Stimulated activated naive CD8-positive, alpha-beta T cell treated with anti-CD3 and anti-CD28 coated beads, Interleukin-15, amount 100 ng/mL, for 72 hours (primary cell): Measurements from ENCODE around the gene SMYD2.
A peak's percentile ranks its signal among the peaks of the same experiment; 100 is the strongest.

ENCODE experiments used
- ATAC-seq: fragments of 150-1000 bp; cut with Tn5 transposase; 2 replicates; pipeline ENCODE4 v1.10.0; 2021; ENCODE audit warnings: mild to moderate bottlenecking, moderate library complexity
- DNase-seq, 2 donors: peaks; one replicate each; pipeline ENCODE4 v3.0.0; 2021 to 2022
- H3K27ac Mint-ChIP-seq, 2 donors: one replicate each; pipeline ENCODE4 v1.8.0; 2022; ENCODE audit warnings: mild to moderate bottlenecking in 2 of 2, mixed read lengths in 2 of 2, moderate library complexity in 2 of 2
- H3K27me3 Mint-ChIP-seq: one replicate; pipeline ENCODE4 v1.8.0; 2022; ENCODE audit warnings: mixed read lengths
- H3K4me1 Mint-ChIP-seq: one replicate; pipeline ENCODE4 v1.8.0; 2022; ENCODE audit warnings: mild to moderate bottlenecking, mixed read lengths
- H3K4me3 Mint-ChIP-seq, 2 donors: one replicate each; pipeline ENCODE4 v1.8.0; 2022; ENCODE audit warnings: mild to moderate bottlenecking in 2 of 2, mixed read lengths in 2 of 2, moderate library complexity in 1 of 2
- H3K9me3 Mint-ChIP-seq, 2 donors: one replicate each; pipeline ENCODE4 v1.8.0; 2022; ENCODE audit warnings: mixed read lengths in 2 of 2

The SMYD2 gene

GRCh38 chr1:214282630-214283242, 1.8 kb downstream of the SMYD2 start:
- ATAC-seq (no peak), DNase-seq (peak in 1 of 2 donors; percentile 5)
- peak overlapping the region; percentile 1 to 58 for H3K27ac Mint-ChIP-seq
- H3K27me3 Mint-ChIP-seq = no peaks in the 10 kb centered on the region
- peak overlapping the region; percentile 86 to 93 for H3K4me3 Mint-ChIP-seq
- no peaks in the 10 kb centered on the region for H3K9me3 Mint-ChIP-seq
- peaks cover 46% of the 10 kb centered on the region for H3K4me1 Mint-ChIP-seq

DNA sequence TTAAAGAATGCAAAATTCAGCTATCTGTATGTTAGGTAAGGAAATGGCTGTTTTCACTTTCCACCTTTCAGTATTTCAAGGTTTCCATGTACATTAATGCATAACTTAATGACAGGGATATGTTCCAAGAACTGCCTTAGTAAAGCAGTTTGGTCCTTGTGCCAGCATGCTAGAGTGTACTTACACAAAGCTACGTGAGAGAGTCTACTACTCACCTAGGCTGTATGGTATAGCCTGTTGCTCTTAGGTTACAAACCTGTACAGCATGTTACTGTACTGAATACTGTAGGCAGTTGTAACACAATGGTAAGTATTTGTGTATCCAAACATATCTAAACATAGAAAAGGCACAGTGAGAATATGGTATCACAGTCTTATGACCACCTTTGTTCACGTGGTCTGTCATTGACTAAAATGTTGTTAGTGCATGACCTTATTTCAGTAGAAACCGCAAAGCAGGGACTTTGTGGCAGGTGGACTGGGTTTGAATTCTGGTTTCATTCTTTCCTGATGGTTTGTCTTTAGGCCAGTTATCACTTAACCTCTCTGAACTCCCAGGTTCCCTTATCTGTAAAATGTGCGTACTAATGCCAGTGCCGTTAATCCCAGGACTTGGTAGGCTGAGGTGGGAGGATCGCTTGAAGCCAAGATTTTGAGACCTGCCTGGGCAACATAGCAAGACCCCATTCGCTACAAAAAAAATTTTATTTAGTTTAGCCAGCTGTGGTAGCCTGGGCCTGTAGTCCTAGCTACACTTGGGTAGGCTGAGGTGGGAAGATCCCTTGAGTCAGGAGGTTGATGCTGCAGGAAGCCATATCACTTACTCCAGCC, 4.9 kb downstream of the SMYD2 start:
- Mint-ChIP-seq H3K4me1 (peaks cover 51% of the 10 kb centered on the region), H3K4me3 (no peak overlapping the region), H3K9me3 (no peaks in the 10 kb centered on the region), H3K27me3 (no peaks in the 10 kb centered on the region), H3K27ac (no peak overlapping the region)
- DNase-seq (no peak), ATAC-seq (no peak)

DNA sequence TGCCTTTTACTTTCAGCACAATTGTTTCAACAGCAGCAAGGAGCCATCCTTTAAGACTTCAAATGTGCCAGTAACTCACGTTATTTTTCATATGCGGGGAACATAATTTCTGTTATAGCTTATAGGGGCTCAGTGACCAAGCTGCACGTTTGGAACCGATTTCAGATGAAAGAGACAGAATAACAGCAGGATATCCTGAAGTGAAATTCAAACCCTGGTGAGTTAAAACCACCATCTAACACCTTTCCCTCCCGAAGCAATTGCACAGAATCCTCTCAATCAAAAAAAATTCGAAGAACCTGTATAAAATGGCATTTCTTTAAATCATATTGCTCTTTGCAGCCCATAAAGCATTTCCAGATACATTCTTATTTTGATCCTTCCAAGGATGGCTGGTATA, 6.9 kb downstream of the SMYD2 start:
- H3K27me3 Mint-ChIP-seq = no peaks in the 10 kb centered on the region
- no peak overlapping the region for H3K4me3 Mint-ChIP-seq
- DNase-seq (no peak), ATAC-seq (no peak)
- no peaks in the 10 kb centered on the region for H3K9me3 Mint-ChIP-seq
- H3K4me1 Mint-ChIP-seq = peaks cover 54% of the 10 kb centered on the region
- no peak overlapping the region for H3K27ac Mint-ChIP-seq

GRCh38 chr1:214289574-214290272, 8.8 kb downstream of the SMYD2 start:
- Mint-ChIP-seq H3K9me3 (no peaks in the 10 kb centered on the region), H3K27ac (no peak overlapping the region), H3K4me1 (peaks cover 45% of the 10 kb centered on the region), H3K4me3 (no peak overlapping the region), H3K27me3 (no peaks in the 10 kb centered on the region)
- ATAC-seq (no peak), DNase-seq (no peak)

GRCh38 chr1:214290424-214291037, 9.6 kb downstream of the SMYD2 start:
- Mint-ChIP-seq H3K4me1 (peaks cover 46% of the 10 kb centered on the region), H3K27me3 (no peaks in the 10 kb centered on the region), H3K27ac (peak overlapping the region; percentile 13 to 70), H3K4me3 (no peak overlapping the region), H3K9me3 (no peaks in the 10 kb centered on the region)
- no peak for DNase-seq
- ATAC-seq = no peak

- Mint-ChIP-seq H3K9me3 (no peaks in the 10 kb centered on the region), H3K27me3 (no peaks in the 10 kb centered on the region), H3K4me3 (no peak overlapping the region), H3K4me1 (peaks cover 52% of the 10 kb centered on the region), H3K27ac (no peak overlapping the region)
- DNase-seq = no peak
- no peak for ATAC-seq
These were observed 11.4 kb downstream of the SMYD2 start for GRCh38 chr1:214292322-214292721.

DNA sequence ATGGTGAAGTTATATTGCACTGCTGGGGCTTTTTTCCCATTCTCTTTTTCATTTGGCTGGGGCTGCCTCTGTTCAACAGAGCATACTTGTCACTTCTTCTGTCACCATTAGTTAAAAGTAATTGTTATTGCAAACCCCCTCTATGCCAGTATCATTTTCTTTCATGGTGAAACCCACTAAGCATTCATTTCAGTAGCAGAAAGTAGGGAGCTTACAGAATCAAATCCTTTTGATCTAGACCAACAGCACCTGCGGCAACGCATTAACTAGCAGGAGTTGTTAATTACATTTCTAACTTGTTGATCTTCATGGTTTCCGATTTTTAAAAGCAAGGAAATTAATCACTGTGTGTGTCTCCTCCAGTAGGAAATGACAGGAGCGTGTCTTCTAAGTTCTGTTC, 15.0 kb downstream of the SMYD2 start:
- Mint-ChIP-seq H3K9me3 (no peaks in the 10 kb centered on the region), H3K4me3 (no peak overlapping the region), H3K27ac (no peak overlapping the region), H3K4me1 (peaks cover 29% of the 10 kb centered on the region), H3K27me3 (no peaks in the 10 kb centered on the region)
- DNase-seq (no peak), ATAC-seq (no peak)

GRCh38 chr1:214296860-214297745, 16.1 kb downstream of the SMYD2 start:
- H3K9me3 Mint-ChIP-seq = no peaks in the 10 kb centered on the region
- peaks cover 27% of the 10 kb centered on the region for H3K4me1 Mint-ChIP-seq
- no peak overlapping the region for H3K4me3 Mint-ChIP-seq
- ATAC-seq = no peak
- H3K27me3 Mint-ChIP-seq = no peaks in the 10 kb centered on the region
- no peak for DNase-seq
- no peak overlapping the region for H3K27ac Mint-ChIP-seq

DNA sequence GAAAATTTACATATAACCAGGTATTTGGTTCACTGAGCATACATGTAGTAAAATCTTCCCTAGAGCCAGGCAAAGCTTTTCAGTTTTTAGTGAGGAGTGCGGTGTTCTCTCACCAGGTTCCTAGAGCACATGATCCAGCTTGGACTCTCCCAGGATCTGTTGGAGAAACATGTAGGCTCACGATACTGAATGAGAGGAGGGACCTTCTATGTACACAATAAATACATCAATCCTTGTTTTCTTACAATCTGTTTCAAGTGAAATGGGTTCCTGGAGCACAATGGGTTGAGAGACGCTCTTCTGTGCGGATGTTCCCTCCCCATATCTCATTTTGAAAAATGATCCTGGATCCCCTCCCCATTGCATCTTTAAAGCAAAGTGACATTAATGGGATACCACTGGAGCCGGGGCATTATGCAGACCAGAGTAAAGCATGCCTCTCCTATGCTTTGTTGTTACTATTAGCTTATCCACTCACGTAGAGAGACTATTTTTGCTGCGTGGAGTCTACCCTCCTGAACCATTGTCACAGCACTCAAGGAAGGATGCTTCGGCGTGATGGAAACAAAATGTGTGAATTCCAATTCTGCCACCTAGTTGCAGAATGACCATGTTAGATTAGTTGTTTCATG, 19.3 kb downstream of the SMYD2 start:
- ATAC-seq (no peak), DNase-seq (no peak)
- Mint-ChIP-seq H3K9me3 (no peaks in the 10 kb centered on the region), H3K4me1 (peaks cover 26% of the 10 kb centered on the region), H3K27me3 (no peaks in the 10 kb centered on the region), H3K27ac (no peak overlapping the region), H3K4me3 (no peak overlapping the region)

DNA sequence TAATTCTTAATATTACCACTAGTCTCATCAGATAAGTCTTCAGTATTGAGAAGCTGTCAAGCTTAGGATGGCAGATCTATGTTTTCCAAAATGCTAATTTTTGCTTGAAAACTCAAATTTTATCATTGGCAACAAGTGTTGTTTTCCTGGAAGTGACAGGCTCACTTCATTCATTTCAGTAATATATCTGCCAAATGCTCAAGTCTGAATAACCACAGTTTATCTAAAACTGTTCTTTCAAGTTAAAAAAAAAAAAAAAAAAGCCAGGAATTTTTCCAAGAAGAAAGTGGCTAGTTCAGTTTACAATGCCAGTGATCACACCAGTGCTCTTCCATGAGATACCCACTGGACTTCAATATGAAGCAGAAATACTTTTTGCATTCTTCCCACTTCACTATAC, 20.6 kb downstream of the SMYD2 start:
- H3K9me3 Mint-ChIP-seq = no peaks in the 10 kb centered on the region
- H3K27me3 Mint-ChIP-seq = no peaks in the 10 kb centered on the region
- DNase-seq (no peak), ATAC-seq (no peak)
- no peak overlapping the region for H3K27ac Mint-ChIP-seq
- H3K4me3 Mint-ChIP-seq = no peak overlapping the region
- H3K4me1 Mint-ChIP-seq = peaks cover 20% of the 10 kb centered on the region

- Mint-ChIP-seq H3K27ac (no peak overlapping the region), H3K9me3 (no peaks in the 10 kb centered on the region), H3K27me3 (no peaks in the 10 kb centered on the region), H3K4me1 (peaks cover 23% of the 10 kb centered on the region), H3K4me3 (no peak overlapping the region)
- DNase-seq = no peak
- ATAC-seq = no peak
These were observed 22.4 kb downstream of the SMYD2 start for GRCh38 chr1:214303141-214303930.

- Mint-ChIP-seq H3K4me3 (no peak overlapping the region), H3K9me3 (no peaks in the 10 kb centered on the region), H3K27me3 (no peaks in the 10 kb centered on the region), H3K4me1 (peaks cover 42% of the 10 kb centered on the region), H3K27ac (no peak overlapping the region)
- no peak for DNase-seq
- ATAC-seq = no peak
These were observed 24.3 kb downstream of the SMYD2 start for GRCh38 chr1:214305164-214305751.

DNA sequence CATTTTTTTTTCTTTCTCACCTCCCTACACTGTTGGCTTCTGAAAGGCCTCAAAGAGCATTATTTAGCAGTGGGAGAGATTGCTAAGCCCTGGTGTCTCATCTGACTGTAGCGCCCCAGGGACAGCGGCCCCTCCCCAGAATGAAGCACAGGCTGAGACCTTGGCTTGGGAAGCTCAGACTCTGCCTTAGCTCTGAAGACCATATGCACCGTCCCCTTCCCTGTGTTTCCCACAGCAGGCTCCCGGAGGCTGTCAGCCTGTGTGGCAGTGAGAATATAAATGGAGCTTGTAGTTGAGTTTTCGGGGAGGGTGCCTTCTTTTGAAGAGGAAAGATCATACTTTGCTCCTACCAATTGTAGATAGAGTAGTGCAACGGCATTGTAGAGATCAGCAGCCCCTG, 25.3 kb downstream of the SMYD2 start:
- no peaks in the 10 kb centered on the region for H3K27me3 Mint-ChIP-seq
- H3K27ac Mint-ChIP-seq = no peak overlapping the region
- no peak overlapping the region for H3K4me3 Mint-ChIP-seq
- DNase-seq = no peak
- H3K4me1 Mint-ChIP-seq = peaks cover 48% of the 10 kb centered on the region
- H3K9me3 Mint-ChIP-seq = no peaks in the 10 kb centered on the region
- ATAC-seq = no peak

GRCh38 chr1:214310010-214310409, 29.1 kb downstream of the SMYD2 start:
- DNase-seq = no peak
- Mint-ChIP-seq H3K4me1 (peaks cover 37% of the 10 kb centered on the region), H3K27me3 (no peaks in the 10 kb centered on the region), H3K4me3 (peak overlapping the region; percentile 39 to 46), H3K27ac (no peak overlapping the region), H3K9me3 (no peaks in the 10 kb centered on the region)
- ATAC-seq = peak; percentile 46
